HepG2 (cell line): ENCODE data around the gene EAF1. TPM values are rescaled to one million over a fixed set of nuclear protein-coding genes. Genes with fewer than 3 reads are reported as not detected.

Experiments
- ARID5B ChIP-seq: IDR thresholded peaks from 2 replicates; pipeline ENCODE4 v1.4.0; 2020; ENCODE audit warnings: mild to moderate bottlenecking, missing genetic modification reagents
- FOXK1 ChIP-seq: sonication (generic); formaldehyde crosslinking; IDR thresholded peaks from 2 replicates; pipeline ENCODE4 v1.4.0; 2020; ENCODE audit warnings: low read depth, missing genetic modification reagents, borderline replicate concordance
- KDM2A ChIP-seq: sonication (generic); formaldehyde crosslinking; IDR thresholded peaks from 2 replicates; pipeline ENCODE4 v1.4.0; 2020; ENCODE audit warnings: low read depth, missing genetic modification reagents, borderline replicate concordance
- MYC ChIP-seq: sonication (generic); formaldehyde crosslinking; IDR thresholded peaks from 2 replicates; pipeline ENCODE4 v1.9.0; 2021; ENCODE audit warnings: missing genetic modification reagents, borderline replicate concordance
- TAF1 ChIP-seq: sonication (generic); formaldehyde crosslinking; IDR thresholded peaks from 2 replicates; pipeline ENCODE4 v1.4.0; 2020; ENCODE audit warnings: missing genetic modification reagents
- YY1 ChIP-seq: IDR thresholded peaks from 2 replicates; pipeline ENCODE4 v1.6.1; 2011; ENCODE audit warnings: low read length, low read depth, moderate library complexity, mild to moderate bottlenecking; ENCODE audit not compliant: insufficient read depth, insufficient replicate concordance
- ZEB1 ChIP-seq: IDR thresholded peaks from 2 replicates; pipeline ENCODE4 v1.6.1; 2012; ENCODE audit warnings: mild to moderate bottlenecking, low read depth, inconsistent platforms; ENCODE audit not compliant: insufficient replicate concordance
- ZNF18 ChIP-seq: sonication (generic); formaldehyde crosslinking; IDR thresholded peaks from 2 replicates; pipeline ENCODE4 v1.8.0; 2022; ENCODE audit warnings: mild to moderate bottlenecking, missing genetic modification reagents; ENCODE audit not compliant: insufficient replicate concordance
- ZNF556 ChIP-seq: sonication (generic); formaldehyde crosslinking; IDR thresholded peaks from 2 replicates; pipeline ENCODE4 v1.4.0; 2020; ENCODE audit warnings: mild to moderate bottlenecking, missing genetic modification reagents, borderline replicate concordance
- ZNF660 ChIP-seq: sonication (generic); formaldehyde crosslinking; IDR thresholded peaks from 2 replicates; pipeline ENCODE4 v1.5.1; 2020; ENCODE audit warnings: mild to moderate bottlenecking, low read depth, missing genetic modification reagents, borderline replicate concordance
- polyA plus RNA-seq, 8 experiments: library from polyadenylated mRNA; depleted of rRNA in 3 of 8; stranded (reverse) in 7 of 8; unstranded in 1 of 8; fragments of >200 nt; fragmentation: Illumina TruSeq in 4 of 8; extraction: Trizol in 4 of 8; gene quantifications; 2 replicates each; pipeline versions ENCODE4 v1.2.1 to v1.2.3, GENCODE V29; 2011 to 2016; ENCODE audit warnings: low read depth in 4 of 8, missing spikeins in 1 of 8, mixed read lengths in 1 of 8; ENCODE audit not compliant: insufficient read depth in 1 of 8
- total RNA-seq, 5 experiments: library from RNA; depleted of rRNA; stranded (reverse); fragments of >200 nt; fragmentation: Illumina TruSeq; extraction: Trizol; gene quantifications; 2 replicates each; pipeline ENCODE4 v1.2.3, GENCODE V29; 2016; ENCODE audit warnings: low read depth in 1 of 5
- TF ChIP-seq, protein P1 (sequence below): sonication (generic); formaldehyde crosslinking; IDR thresholded peaks from 2 replicates; pipeline ENCODE4 v1.4.0; 2020; ENCODE audit warnings: missing genetic modification reagents
- TF ChIP-seq, protein P2 (sequence below): IDR thresholded peaks from 2 replicates; pipeline ENCODE4 v1.6.1; 2012; ENCODE audit warnings: inconsistent platforms
- TF ChIP-seq, protein P3 (sequence below): sonication (generic); formaldehyde crosslinking; IDR thresholded peaks from 2 replicates; pipeline ENCODE4 v1.4.0; 2020; ENCODE audit warnings: mild to moderate bottlenecking, missing genetic modification reagents

EAF1 gene
- total and polyA plus RNA-seq, 2 of the 13 experiments (the other 11 are each of a cell fraction or from before 2014, with no cell fraction given), result 8.1 to 30.0 TPM

DNA sequence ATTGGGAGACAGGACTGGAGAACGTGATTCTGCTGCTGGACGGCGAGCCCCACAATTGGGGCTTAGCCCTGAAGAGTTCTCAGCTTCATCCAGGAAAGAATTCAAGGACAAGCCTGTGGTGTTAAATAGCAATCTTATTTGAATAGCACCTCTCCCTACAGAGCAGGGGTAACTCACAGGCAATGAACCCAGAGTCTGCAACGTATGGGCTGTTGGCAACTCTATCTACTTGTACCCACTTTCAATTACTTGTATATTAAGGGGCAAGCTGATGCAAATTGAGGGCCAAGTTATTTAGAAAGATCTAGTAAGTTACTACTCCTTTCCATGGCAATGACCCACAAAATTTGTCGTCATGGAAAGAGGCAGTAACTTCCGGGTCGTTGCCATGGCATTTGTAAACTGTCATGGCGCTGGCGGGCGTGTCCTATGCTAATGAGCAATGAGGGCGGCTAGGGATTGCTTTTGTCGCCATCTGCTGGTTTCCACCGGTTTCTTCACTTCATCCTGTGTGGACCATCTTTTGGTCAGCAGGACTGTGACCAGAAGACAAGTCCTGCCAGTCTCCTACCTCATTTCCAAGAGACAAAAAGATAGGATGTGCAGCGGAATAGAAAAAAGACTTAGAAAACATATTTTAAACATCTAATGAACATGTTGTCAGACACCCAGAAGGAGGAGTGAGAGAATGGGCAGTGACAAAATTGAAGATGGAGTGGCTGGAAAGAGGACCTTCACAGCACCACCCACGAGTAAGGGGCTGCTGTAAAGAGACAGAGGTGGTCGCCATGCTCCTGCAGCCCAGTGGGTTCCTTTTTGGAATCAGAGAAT lies 49.2 kb upstream of the EAF1 start (continued):
- TF ChIP-seq ARID5B (CRISPR knock-in tag) (peak; percentile 35; the same call in 1 of the 2 replicates), MYC (CRISPR knock-in tag) (peak; percentile 30; the same call in 1 of the 2 replicates), ZNF556 (CRISPR knock-in tag) (0 out of 2 replicates have a peak, but pooled peaks have one; percentile 58), KDM2A (CRISPR knock-in tag) (no peak), ZNF18 (CRISPR knock-in tag) (no peak), TAF1 (peak; percentile 27; the same call in 1 of the 2 replicates), FOXK1 (CRISPR knock-in tag) (peak; percentile 85; the same call in 1 of the 2 replicates), YY1 (peak; percentile 97), ZNF660 (CRISPR knock-in tag) (no peak), ZEB1 (no peak)
- TF ChIP-seq, protein P1, sequence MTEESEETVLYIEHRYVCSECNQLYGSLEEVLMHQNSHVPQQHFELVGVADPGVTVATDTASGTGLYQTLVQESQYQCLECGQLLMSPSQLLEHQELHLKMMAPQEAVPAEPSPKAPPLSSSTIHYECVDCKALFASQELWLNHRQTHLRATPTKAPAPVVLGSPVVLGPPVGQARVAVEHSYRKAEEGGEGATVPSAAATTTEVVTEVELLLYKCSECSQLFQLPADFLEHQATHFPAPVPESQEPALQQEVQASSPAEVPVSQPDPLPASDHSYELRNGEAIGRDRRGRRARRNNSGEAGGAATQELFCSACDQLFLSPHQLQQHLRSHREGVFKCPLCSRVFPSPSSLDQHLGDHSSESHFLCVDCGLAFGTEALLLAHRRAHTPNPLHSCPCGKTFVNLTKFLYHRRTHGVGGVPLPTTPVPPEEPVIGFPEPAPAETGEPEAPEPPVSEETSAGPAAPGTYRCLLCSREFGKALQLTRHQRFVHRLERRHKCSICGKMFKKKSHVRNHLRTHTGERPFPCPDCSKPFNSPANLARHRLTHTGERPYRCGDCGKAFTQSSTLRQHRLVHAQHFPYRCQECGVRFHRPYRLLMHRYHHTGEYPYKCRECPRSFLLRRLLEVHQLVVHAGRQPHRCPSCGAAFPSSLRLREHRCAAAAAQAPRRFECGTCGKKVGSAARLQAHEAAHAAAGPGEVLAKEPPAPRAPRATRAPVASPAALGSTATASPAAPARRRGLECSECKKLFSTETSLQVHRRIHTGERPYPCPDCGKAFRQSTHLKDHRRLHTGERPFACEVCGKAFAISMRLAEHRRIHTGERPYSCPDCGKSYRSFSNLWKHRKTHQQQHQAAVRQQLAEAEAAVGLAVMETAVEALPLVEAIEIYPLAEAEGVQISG, result peak; percentile 69
- TF ChIP-seq, protein P2, sequence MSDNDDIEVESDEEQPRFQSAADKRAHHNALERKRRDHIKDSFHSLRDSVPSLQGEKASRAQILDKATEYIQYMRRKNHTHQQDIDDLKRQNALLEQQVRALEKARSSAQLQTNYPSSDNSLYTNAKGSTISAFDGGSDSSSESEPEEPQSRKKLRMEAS, result no peak
- TF ChIP-seq, protein P3, sequence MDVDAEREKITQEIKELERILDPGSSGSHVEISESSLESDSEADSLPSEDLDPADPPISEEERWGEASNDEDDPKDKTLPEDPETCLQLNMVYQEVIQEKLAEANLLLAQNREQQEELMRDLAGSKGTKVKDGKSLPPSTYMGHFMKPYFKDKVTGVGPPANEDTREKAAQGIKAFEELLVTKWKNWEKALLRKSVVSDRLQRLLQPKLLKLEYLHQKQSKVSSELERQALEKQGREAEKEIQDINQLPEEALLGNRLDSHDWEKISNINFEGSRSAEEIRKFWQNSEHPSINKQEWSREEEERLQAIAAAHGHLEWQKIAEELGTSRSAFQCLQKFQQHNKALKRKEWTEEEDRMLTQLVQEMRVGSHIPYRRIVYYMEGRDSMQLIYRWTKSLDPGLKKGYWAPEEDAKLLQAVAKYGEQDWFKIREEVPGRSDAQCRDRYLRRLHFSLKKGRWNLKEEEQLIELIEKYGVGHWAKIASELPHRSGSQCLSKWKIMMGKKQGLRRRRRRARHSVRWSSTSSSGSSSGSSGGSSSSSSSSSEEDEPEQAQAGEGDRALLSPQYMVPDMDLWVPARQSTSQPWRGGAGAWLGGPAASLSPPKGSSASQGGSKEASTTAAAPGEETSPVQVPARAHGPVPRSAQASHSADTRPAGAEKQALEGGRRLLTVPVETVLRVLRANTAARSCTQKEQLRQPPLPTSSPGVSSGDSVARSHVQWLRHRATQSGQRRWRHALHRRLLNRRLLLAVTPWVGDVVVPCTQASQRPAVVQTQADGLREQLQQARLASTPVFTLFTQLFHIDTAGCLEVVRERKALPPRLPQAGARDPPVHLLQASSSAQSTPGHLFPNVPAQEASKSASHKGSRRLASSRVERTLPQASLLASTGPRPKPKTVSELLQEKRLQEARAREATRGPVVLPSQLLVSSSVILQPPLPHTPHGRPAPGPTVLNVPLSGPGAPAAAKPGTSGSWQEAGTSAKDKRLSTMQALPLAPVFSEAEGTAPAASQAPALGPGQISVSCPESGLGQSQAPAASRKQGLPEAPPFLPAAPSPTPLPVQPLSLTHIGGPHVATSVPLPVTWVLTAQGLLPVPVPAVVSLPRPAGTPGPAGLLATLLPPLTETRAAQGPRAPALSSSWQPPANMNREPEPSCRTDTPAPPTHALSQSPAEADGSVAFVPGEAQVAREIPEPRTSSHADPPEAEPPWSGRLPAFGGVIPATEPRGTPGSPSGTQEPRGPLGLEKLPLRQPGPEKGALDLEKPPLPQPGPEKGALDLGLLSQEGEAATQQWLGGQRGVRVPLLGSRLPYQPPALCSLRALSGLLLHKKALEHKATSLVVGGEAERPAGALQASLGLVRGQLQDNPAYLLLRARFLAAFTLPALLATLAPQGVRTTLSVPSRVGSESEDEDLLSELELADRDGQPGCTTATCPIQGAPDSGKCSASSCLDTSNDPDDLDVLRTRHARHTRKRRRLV (CRISPR knock-in tag), result peak; percentile 59; the same call in 1 of the 2 replicates
